Vagina (tissue), 2 donors: ENCODE measurements around the gene NABP2. TPM values are rescaled to one million over a fixed set of nuclear protein-coding genes. Genes with fewer than 3 reads are reported as not detected.

Experiments
- DNase-seq, 2 donors: peaks; one replicate each; pipeline ENCODE4 v3.0.0-alpha.2; 2017; ENCODE audit errors: extremely low spot score in 2 of 2
- H3K27ac ChIP-seq: fragments of 200-600 bp; sonication (generic); one replicate; pipeline ENCODE4 v1.5.1; 2019
- H3K27me3 ChIP-seq: fragments of 200-600 bp; sonication (generic); one replicate; pipeline ENCODE4 v1.5.1; 2019
- H3K36me3 ChIP-seq, 2 donors: fragments of 200-600 bp; sonication (generic); one replicate each; pipeline ENCODE4 v1.5.1; 2017 to 2019
- H3K4me1 ChIP-seq: fragments of 200-600 bp; sonication (generic); one replicate; pipeline ENCODE4 v1.5.1; 2019
- H3K4me3 ChIP-seq, 2 donors: fragments of 200-600 bp; sonication (generic); 1 replicate in 1 of 2; 2 replicates in 1 of 2; pipeline ENCODE4 v1.5.1; 2016 to 2019
- H3K9me3 ChIP-seq: fragments of 200-600 bp; sonication (generic); one replicate; pipeline ENCODE4 v1.5.1; 2019
- CTCF ChIP-seq, 3 experiments: fragments of 450-650 bp in 2 of 3; fragments of 200-600 bp in 1 of 3; sonication (generic) in 1 of 3; IDR thresholded peaks; one replicate each; pipeline ENCODE4 v1.5.1; 2017 to 2019; ENCODE audit warnings: antibody characterized with exemption in 3 of 3, mild to moderate bottlenecking in 2 of 3, moderate library complexity in 2 of 3
- POLR2A ChIP-seq, 2 donors: fragments of 450-650 bp; IDR thresholded peaks; one replicate each; pipeline ENCODE4 v1.6.1; 2017; ENCODE audit warnings: antibody characterized with exemption in 2 of 2, mild to moderate bottlenecking in 2 of 2, moderate library complexity in 2 of 2
- POLR2AphosphoS5 ChIP-seq, 2 donors: sonication (generic); formaldehyde crosslinking; IDR thresholded peaks; one replicate each; pipeline ENCODE4 v1.9.0; 2017; ENCODE audit warnings: antibody characterized with exemption in 2 of 2, mild to moderate bottlenecking in 2 of 2, low read depth in 1 of 2; ENCODE audit not compliant: insufficient read depth in 1 of 2
- intact Hi-C: fragments of 100-400 bp; cut with DNase I; formaldehyde crosslinking; loops from one replicate; pipeline ENCODE4 v1.15.1; 2023
- total RNA-seq: library from RNA; depleted of rRNA; stranded (reverse); fragments of >200 nt; gene quantifications from one replicate; pipeline ENCODE4 v1.2.3, GENCODE V29; 2016

The NABP2 gene
- total RNA-seq, 1 donor from 2014 or later = 20.4 TPM

- H3K9me3 ChIP-seq = no peaks in the 10 kb centered on the region
- peaks cover 12% of the 10 kb centered on the region for H3K4me1 ChIP-seq
- no peak overlapping the region for H3K27ac ChIP-seq
- H3K4me3 ChIP-seq = no peak overlapping the region
- DNase-seq = no peak
- no peaks in the 10 kb centered on the region for H3K27me3 ChIP-seq
- intact Hi-C loops = loop anchor here (10.0 kb wide), 1 partner anchor 104 kb away; the partner anchor contains the start of gene ESYT1
- H3K36me3 ChIP-seq = peaks cover 0 to 11% of the 10 kb centered on the region in 2 donors
- TF ChIP-seq POLR2AphosphoS5 (IDR thresholded peaks at IDR 0.05; ENCODE audit: insufficient read depth in 1 of 2, low read depth in 1 of 2) (no peak), CTCF (IDR thresholded peaks at IDR 0.05) (no peak), POLR2A (IDR thresholded peaks at IDR 0.05) (no peak)
Measured at GRCh38 chr12:56229082-56229481, 4.9 kb downstream of the NABP2 start.

GRCh38 chr12:56229916-56230431, 5.8 kb downstream of the NABP2 start, which contains the start of gene SLC39A5:
Gene SLC39A5, plus strand, starts transcription at chr12:56230051. Its CDS starts 1,224 bp downstream, at chr12:56231275.
- peaks cover 4% of the 10 kb centered on the region for H3K4me1 ChIP-seq
- no peak within 1 kb of the TSS for H3K4me3 ChIP-seq
- no peak within 1 kb of the TSS for H3K27ac ChIP-seq
- no peak for TF ChIP-seq POLR2AphosphoS5 (IDR thresholded peaks at IDR 0.05; ENCODE audit: insufficient read depth in 1 of 2, low read depth in 1 of 2)
- TF ChIP-seq CTCF (IDR thresholded peaks at IDR 0.05) = no peak
- no peak for TF ChIP-seq POLR2A (IDR thresholded peaks at IDR 0.05)
- peaks cover 0 to 11% of the 10 kb centered on the region in 2 donors for H3K36me3 ChIP-seq
- no peaks in the 10 kb centered on the region for H3K27me3 ChIP-seq
- no peaks in the 10 kb centered on the region for H3K9me3 ChIP-seq
- no peak for DNase-seq
- intact Hi-C loops = loop anchor here (10.0 kb wide), 1 partner anchor 105 kb away; the partner anchor contains the start of gene ESYT1

- intact Hi-C loops = no loop called here
- no peak for TF ChIP-seq POLR2A (IDR thresholded peaks at IDR 0.05)
- TF ChIP-seq CTCF (IDR thresholded peaks at IDR 0.05) = no peak
- TF ChIP-seq POLR2AphosphoS5 (IDR thresholded peaks at IDR 0.05; ENCODE audit: insufficient read depth in 1 of 2, low read depth in 1 of 2) = no peak
- no peak for DNase-seq
- Histone ChIP-seq H3K27me3 (no peaks in the 10 kb centered on the region), H3K4me1 (no peaks in the 10 kb centered on the region), H3K9me3 (no peaks in the 10 kb centered on the region), H3K36me3 (peaks cover 0 to 11% of the 10 kb centered on the region in 2 donors), H3K4me3 (no peak overlapping the region), H3K27ac (no peak overlapping the region)
Measured at GRCh38 chr12:56230432-56231183, 6.5 kb downstream of the NABP2 start.

DNA sequence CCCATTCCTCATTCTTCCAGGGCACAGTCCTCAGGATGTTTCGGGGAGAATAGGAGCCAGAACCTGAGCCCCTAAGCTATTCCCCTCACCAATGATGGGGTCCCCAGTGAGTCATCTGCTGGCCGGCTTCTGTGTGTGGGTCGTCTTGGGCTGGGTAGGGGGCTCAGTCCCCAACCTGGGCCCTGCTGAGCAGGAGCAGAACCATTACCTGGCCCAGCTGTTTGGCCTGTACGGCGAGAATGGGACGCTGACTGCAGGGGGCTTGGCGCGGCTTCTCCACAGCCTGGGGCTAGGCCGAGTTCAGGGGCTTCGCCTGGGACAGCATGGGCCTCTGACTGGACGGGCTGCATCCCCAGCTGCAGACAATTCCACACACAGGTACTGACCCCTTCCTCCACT, 7.0 kb downstream of the NABP2 start:
- no peaks in the 10 kb centered on the region for H3K9me3 ChIP-seq
- peak in 1 of 2 donors; percentile 70 for DNase-seq
- H3K27me3 ChIP-seq = no peaks in the 10 kb centered on the region
- H3K27ac ChIP-seq = no peak overlapping the region
- TF ChIP-seq CTCF (IDR thresholded peaks at IDR 0.05) (no peak), POLR2AphosphoS5 (IDR thresholded peaks at IDR 0.05; ENCODE audit: insufficient read depth in 1 of 2, low read depth in 1 of 2) (no peak), POLR2A (IDR thresholded peaks at IDR 0.05) (no peak)
- H3K4me3 ChIP-seq = no peak overlapping the region
- intact Hi-C loops = no loop called here
- peaks cover 0 to 11% of the 10 kb centered on the region in 2 donors for H3K36me3 ChIP-seq
- no peaks in the 10 kb centered on the region for H3K4me1 ChIP-seq
